ENCODE measurements around the gene EXOSC7. TPM values are rescaled to one million over a fixed set of nuclear protein-coding genes. Genes with fewer than 3 reads are reported as not detected.
"Not testable (repeated sequence)": the region's sequence is repeated elsewhere in the genome, so short reads cannot be mapped to it uniquely, and the experiment has no call there.

EXOSC7 gene
- total RNA-seq, 1 donor from 2014 or later = 62.1 TPM

DNA sequence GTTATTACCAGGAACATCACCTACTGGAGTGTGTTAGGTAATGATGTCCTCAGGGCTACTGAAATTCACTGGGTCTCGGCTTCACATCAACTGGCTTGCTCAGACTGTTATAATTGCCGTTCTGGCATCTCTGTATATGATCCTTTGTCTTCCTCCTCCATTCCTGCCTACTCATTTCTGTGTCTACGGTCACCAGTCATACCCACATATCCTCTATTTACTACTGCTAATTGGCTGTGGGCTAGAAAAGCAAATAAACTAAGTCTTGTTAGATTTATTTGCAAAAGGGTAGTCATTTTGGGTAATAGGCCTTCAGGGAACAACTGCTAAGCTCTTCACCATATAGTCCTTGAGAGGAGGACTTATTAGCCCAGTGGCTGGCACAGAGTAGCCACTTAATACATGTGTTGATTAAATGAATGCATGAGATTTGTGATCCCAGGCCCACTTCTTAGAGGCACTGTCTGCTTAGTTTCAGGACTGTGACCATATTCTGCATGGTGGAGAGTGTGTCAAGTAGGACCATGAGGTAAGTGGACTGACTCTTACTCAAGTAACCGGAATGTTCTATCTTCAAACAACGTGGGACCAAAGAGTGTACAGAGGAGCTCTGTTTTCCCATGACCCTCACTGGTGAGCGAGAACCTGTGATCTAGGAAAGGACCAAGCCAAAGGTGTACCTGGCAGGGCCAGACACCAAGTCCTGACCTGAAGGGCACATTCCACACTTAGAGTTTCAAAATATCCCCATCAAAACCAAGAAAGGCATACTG, 13.2 kb upstream of the EXOSC7 start:
- no peak for DNase-seq (ENCODE audit: low spot score)

DNA sequence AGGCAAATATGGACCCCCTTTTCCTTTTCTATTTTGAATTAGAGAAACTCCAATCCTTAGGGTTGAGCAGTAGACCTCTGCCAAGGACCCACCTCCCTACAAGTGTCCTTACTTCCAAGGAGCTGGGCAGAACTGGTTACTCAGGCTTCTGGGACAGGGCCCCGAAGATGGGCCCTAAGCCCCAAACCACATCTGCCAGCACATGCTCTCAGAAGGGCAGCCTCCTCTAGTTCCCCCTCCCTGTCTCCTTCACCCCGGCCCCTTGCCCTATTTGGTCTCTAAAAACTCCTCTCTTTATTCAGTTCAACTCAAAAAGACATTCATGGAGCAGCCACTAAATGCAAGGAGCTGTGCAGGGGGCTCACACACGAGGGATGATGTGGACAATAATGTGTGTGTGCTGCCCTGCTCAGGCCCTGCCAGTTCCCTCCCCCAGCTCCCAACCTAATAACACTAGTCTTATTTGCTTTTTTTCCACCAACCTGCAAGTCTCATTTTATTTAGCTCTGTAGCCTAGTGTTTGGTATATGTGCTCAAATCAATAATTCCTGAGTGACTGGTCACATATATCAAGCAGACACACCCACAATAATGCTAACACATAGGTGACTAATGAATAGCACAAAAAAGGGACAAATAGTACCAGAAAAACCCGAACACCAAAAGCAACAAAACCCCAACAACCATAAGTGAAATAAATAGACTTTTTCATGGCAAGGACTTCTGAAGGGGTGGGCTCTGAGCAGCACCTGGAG, 12.3 kb upstream of the EXOSC7 start:
- DNase-seq (ENCODE audit: low spot score) = no peak

DNA sequence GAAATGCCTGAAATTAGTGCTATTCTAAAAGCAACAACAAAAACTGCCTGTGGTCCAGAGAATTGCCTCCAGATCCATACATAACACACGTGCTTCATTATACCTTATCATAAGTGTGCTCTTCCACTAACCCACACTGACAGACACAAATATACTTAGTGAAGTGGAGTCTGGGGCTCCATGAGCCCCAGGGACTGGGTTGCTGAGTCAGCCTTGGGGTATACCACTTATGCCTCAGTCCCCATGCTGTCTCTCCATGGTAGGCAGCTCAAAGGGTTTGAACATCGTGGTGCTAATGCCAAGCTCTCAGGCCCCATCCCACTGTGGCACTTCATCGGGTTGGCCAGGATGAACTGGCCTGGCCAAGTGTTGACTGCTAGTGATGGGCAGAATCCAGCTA, 10.9 kb upstream of the EXOSC7 start:
- no peak for DNase-seq (ENCODE audit: low spot score)

DNA sequence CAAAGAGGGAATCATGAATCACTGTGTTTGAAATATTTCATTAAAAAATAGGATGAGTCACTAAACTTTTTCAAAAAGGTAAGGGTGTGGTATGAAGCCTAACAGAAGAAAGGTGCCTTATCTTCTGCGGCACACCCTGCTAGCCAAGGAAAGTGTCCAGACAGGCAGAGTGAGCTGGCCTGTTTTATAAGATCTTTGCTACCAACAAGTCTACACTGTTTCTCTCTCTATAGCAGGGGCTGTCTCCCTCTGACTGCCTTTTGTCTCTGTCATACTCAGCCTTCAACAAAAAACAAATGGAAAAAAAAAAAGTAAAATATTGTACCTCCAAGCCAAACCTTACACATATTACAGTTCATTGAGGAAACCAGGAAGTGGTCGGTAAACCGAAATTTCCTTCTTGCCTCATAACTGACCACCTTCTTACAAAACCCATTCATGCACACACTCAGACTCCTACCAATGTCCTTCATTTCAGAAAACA, 9.2 kb upstream of the EXOSC7 start:
- DNase-seq (ENCODE audit: low spot score) = peak; percentile 59

DNA sequence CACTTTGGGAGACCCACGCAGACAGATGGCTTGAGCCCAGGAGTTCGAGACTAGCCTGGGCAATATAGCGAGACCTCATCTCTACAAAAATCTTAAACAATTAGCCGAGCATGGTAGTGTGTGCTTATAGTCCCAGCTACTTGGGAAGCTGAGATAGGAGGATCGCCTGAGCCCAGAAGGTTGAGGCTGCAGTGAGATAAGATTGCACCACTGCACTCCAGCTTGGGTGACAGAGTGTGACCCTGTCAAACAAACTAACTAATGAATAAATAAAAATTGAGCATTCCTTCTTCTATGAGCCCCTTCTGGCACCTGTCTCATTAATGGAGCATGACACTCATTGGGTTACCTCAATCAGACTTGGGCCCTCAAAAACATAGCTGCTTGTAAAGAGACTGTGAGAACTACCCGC, 7.6 kb upstream of the EXOSC7 start:
- no peak for DNase-seq (ENCODE audit: low spot score)

DNA sequence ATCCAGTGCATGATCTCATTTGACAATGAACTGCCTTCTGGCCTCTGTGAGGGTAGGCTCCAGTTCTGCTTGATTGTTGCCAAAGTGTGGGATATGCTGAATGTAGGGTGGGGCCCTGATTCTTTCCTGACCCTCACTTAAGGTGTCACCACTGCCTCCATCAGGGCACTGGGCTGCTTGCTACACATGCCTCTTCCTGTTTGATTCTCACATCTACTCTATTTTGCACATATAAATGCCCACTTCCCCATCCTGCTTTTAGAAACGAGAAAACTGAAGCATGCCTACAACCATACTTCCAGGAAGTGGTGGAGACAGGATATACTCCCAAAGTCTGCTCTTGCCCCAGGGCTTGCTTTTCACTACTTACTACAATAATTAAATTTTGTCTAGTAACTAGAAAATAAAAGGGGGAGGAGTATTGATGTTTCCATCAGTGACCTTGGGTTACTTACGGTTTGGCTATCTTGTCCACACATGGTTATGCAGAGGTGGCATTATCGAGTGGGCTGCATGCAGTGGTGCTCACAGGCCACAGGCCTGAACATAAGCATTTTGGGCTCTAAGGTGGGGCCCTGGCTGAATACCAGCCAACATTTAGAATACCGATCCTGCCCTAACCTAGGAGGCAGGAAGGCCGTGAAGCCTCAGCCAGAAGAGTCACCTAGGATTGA, 6.8 kb upstream of the EXOSC7 start:
- no peak for DNase-seq (ENCODE audit: low spot score)

DNA sequence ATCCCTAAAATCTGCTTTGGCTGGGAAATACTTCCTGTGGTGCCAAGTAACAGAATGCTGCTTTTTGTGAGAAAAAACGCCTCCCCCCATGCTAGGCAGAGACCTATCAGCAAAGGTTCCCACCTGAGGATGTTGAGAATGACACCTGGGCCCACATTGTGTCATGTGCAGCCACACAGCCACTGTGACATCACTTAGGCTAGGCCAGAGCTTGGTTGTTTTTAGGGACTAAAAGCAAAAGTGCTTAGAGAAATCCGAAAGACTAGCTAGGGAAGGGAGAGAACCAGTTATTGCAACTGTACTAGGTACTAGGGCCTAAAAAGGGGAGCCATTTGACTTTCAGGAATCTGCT, 6.2 kb upstream of the EXOSC7 start:
- no peak for DNase-seq (ENCODE audit: low spot score)

DNA sequence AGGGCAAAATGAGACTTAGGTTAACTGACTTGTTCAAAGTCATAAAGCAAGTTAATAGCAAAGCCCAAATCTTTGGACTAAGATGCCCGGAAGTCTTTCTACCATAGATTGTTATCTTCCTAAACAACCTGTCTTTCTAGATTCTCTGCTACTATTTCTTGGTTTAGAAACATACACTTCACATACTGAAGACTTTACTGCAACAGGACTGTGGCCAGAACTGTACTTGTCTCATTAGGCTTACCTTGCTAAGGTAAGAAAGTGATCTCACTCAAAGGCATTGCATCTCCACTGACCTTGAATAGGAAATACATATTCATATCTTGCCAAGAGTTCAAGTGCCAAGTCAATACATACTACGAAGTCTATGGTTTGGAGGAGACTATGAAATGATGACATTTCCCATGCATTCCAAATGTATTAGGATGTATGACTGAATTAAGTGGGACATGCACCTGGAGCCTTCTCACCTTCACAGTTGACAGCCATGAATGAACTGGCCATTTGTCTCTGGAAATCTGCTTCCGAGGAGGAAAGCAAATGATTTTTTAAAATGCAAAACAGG, 5.0 kb upstream of the EXOSC7 start:
- no peak for DNase-seq (ENCODE audit: low spot score)

DNA sequence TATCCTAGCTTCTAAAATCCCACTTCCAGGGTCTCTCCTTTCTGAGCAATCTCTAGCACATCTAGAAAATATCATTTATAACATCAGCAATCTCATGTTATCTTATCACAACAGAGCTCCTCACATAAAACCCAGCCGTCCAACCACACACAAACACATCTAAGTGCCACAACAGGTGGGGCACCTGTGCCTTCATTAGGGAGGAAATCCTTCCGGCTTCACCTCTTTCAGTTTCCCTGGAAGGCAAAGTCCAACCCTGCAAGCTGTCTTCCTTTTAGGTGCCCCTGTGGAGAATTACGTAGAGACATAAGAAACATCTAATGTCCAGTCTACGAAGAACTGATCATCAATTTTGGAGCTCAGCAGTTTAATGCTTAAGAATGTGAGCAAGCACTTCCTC, 1.6 kb upstream of the EXOSC7 start:
- DNase-seq (ENCODE audit: low spot score) = no peak

DNA sequence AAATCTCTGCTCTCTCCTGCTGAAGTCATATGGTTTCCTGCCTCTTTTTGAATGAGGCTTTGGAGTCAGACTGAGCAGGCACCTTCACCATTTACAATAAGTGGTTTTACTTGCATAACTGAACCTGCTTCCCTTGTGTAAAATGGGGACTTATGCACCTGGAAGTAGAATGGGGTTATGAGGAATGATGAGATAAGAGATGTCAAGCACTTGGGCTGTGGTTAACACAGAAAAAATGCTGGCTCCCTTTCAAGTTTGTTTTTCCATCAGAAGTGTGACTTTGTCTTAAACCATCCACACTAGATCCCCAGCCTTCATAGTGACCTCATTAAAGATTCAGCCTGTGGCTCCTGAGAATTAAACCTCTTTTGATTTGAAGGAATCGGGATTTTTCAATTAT, 5.2 kb downstream of the EXOSC7 start:
- no peak for DNase-seq (ENCODE audit: low spot score)

DNA sequence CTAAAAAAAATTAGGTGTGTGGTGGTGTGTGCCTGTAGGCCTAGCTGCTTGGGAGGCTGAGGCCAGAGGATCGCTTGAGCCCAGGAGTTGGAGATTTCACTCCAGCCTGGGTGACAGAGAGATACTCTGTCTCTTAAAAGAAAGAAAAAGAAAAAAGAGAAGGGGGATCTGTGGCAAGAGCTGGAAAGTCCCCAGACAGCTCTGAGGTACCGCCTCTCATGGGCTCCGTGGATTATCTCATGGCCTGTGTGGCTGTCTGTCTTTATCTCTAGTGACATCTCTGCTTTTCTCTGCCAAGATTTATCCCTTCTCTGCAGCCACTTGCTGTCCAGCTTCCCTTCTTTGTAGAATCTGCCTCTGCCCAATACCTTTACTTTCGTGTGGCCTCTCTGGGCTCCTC, 5.7 kb downstream of the EXOSC7 start:
- DNase-seq (ENCODE audit: low spot score) = no peak

DNA sequence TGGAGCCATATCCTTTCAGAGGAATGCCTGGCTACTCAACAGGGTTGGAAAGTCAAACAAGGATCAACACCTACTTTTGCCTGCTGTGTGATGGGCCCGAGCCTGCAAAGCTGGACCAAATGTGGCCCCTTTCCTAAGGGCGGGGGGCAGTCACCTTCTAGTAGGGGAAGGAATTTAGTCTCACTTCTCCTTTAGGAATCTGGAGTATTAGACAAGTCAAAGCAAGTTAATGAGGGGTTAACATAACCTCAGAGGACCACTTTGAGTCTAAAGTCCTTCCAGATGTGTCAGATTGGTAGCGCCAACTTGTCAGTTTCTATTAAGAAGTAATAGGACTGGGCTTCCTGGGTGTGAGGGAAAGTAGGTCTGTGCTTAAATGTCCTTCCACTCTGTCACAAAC, 6.8 kb downstream of the EXOSC7 start:
- DNase-seq (ENCODE audit: low spot score) = no peak

DNA sequence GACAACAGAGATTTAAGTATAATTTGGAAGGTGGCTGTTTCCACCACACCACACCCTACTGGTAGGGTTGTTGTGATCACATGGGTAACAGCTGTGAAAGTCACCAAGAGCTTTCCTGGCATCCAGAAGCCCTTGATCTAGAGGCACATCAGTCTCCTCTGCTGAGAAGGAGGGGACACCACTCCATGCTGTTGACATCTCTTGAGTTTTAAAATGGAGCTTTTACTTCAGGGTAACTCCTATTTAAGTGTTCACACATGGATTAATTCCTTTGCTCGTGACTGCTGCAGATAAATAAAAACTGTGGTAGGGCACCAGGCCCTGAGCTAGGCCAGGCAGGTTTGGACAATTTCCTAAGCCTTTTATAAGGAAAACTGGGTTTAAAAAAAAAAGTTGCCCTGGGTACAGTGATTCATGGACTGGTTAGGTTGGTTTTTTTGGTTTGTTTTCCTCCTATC, 7.5 kb downstream of the EXOSC7 start:
- DNase-seq (ENCODE audit: low spot score) = no peak

DNA sequence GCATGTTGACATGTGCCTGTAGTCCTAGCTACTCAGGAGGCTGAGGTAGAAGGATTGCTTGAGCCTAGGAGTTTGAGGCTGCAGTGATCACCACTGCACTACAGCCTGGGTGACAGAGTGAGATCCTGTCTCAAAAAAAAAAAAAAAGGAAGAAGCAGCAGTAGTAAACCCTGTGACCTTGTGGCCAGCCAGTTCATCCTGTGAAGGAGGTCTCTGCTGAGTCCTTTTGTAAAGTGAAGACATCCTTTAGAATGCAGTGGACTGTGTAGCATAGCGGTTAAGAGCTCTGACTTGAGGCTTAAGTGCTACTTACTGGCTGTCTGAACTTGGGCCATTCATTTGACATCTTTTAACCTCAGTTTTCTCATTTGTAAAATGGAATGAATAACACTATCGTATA, 8.3 kb downstream of the EXOSC7 start:
- no peak for DNase-seq (ENCODE audit: low spot score)

DNA sequence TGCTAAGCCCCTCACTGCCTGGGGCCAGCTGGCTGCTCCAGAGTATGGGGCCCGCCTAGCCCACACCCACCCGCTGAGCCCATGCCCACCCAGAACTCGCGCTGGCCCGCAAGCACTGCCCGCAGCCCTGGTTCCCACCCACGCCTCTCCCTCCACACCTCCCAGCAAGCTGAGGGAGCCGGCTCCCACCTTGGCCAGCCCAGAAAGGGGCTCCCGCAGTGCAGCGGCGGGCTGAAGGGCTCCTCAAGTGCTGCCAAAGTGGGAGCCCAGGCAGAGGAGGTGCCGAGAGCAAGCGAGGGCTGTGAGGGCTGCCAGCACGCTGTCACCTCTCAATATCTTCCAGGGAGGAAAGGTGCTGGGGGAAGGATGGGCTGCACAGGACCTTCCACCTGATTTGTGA, 10.3 kb downstream of the EXOSC7 start:
- DNase-seq (ENCODE audit: low spot score) = not testable (repeated sequence)

DNA sequence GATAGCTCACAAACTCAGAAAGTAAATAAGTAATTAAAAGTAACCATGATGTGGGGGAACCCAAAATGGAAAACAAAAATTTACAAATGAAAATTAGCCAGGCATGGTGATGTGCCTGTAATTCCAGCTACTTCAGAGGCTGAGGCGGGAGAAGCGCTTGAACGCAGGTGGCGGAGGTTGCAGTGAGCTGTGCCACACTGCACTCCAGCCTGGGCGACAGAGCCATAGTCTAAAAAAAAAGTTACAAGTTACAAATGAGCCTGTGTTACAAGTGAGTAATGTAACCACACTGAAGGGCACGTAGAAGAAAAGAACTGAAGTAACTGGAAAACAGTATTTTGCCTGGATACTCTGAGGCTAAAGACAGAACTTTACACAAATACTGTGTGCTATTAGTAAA, 11.3 kb downstream of the EXOSC7 start:
- DNase-seq (ENCODE audit: low spot score) = no peak

DNA sequence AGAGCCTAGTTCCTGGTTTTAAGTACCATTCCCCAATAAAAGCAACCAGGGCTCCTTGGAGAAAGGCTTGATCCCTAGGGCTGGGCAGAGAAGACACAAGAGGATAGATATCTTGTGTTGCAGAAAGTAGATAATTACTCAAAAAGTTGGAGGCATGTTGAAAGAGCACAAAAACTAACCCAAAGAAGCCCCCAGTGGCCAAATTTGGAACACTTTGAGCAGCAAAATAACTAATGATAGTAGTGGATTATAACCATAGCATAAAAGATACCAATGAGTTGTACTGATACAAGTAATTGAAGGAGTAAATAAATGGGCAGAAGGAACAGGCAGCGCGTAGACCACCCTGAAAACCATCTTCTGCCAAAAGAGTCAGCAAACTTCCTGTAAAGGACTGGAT, 12.0 kb downstream of the EXOSC7 start:
- DNase-seq (ENCODE audit: low spot score) = no peak

DNA sequence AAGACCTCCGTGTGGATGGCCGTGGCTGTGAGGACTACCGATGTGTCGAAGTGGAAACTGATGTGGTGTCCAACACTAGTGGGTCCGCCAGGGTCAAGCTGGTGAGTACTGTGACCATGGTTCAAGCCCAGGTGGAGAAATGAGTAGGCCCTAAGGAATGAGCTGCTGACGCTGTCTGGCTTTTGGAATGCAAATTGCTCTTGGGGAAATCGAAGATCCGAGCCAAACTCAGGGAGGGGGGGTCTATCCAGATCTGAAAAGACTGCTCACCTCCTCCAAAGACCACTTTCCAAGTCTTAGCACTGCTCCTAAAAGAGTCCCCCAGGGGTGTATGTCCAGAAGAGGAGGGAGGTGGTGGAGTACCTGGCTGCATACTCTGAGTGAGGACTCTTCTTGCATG, 13.1 kb downstream of the EXOSC7 start:
- no peak for DNase-seq (ENCODE audit: low spot score)

DNA sequence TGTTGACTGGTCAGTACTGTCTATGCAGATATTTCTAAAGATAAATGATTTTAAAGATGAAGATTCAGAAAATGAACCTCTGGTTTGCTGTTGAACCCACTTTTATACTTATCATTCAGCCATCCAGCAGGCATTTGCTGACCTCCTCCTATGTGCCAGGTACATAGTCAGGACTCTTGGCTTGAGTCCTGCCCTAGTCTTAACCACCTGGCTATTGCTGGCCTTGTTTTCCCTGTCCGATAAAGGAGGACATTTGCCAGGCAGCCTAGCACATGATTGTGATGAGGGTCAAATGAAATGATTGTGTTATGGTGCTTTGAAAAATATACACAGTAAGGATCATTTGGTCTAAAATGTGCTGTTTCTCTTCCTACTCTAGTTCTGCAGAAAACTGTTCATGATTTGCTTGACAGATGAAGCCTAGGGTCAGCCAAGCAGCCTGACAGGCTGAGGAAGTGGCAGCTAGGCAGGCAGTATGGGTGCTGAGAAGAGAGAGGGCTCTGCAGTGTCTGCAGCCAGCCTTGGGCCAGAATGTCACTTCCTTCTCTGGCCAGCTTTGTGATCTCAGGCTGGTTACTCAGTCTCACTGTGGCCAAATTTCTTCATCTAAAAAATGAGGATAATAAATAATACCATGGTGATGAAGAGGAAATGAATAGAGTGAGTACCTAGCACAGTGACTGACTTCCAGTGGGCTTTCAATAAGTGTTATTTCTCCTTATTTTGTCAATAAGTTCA, 13.8 kb downstream of the EXOSC7 start:
- no peak for DNase-seq (ENCODE audit: low spot score)

DNA sequence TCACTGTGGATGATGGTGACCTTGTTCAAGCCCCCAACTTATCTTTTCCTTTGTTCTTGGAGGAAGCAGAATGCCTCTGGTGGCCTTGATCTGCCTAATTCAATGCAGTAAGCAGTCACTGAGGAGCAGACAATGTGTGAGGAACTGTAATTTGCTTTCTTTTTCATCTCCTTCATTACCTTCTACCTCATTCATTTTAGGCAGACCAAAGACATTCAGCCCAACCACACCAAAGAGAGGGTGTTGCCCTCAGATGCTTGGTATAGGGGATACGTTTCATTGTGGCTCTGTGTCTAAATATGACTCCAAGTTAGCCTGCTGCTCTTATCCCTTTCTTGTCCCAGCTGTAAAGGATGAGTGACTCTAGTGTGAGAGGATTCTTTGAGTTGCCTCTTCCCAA, 15.3 kb downstream of the EXOSC7 start:
- DNase-seq (ENCODE audit: low spot score) = no peak

DNA sequence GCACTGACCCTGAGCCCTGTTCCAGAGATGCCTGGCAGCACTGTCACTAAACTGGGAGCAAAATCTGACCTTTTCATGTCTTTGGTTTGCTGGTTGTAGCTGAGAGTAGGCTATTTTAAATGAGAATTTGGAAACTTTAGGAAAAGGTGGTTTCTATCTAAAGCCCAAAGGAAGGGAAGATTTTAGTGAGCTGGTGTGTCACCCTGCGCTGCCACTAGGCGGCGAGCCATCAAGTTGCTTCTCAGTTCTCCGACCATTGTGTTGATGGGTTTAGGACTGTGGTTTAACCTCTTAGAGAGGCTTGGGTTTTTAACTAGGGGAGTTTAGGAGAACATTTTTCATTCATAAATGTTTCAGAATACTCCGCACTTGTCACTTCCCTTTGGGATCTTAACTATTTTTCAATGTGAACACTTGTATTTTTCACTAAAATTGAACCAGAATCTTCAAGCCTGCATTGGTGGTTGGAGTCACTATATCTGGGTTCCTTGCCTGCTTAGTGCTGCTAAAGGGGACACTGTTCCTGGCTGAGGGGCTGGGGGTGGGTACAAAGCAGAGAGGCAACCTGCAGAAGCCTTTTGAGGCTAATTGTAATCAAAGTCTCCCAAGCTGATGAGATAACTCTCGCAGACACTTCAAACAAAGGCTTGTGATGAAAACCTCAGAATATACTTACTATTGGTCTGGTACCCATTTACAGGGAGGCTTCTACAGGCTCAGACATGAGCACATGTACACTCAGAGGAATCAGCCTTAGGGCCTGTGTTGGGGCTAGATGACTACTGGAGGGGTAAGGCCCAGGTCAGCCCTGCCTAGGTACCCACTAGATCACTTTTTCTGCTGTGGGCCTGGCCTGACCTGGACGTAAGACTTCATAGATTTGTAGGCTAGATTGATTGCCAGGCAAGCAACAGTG, 16.8 kb downstream of the EXOSC7 start:
- DNase-seq (ENCODE audit: low spot score) = no peak

Measured in ureter (tissue), 1 donor.